Activated naive CD4-positive, alpha-beta T cell treated with anti-CD3 and anti-CD28 coated beads for 36 hours (primary cell): ENCODE results near the gene HPCAL1. TPM values are rescaled to one million over a fixed set of nuclear protein-coding genes. Genes with fewer than 3 reads are reported as not detected.
A peak's percentile ranks its signal among the peaks of the same experiment; 100 is the strongest.
"Not testable (repeated sequence)": the region's sequence is repeated elsewhere in the genome, so short reads cannot be mapped to it uniquely, and the experiment has no call there.

Source experiments
- CTCF ChIA-PET: fragments of 350-600 bp; sonication (Branson Sonifier 250); formaldehyde crosslinking; loops from one replicate; lab custom pipeline; 2021; ENCODE audit warnings: antibody characterized with exemption; lab: Charles Lee
- DNase-seq: peaks from one replicate; pipeline ENCODE4 v3.0.0-alpha.2; 2020
- H3K27ac Mint-ChIP-seq: one replicate; pipeline ENCODE4 v1.8.0; 2021; ENCODE audit warnings: mild to moderate bottlenecking, mixed read lengths
- H3K27me3 Mint-ChIP-seq: one replicate; pipeline ENCODE4 v1.8.0; 2021; ENCODE audit warnings: low read depth, mixed read lengths
- H3K36me3 Mint-ChIP-seq: one replicate; pipeline ENCODE4 v1.8.0; 2021; ENCODE audit warnings: low read depth, mixed read lengths
- H3K4me1 Mint-ChIP-seq: one replicate; pipeline ENCODE4 v1.8.0; 2021; ENCODE audit warnings: low read depth, mixed read lengths
- H3K4me3 Mint-ChIP-seq: one replicate; pipeline ENCODE4 v1.8.0; 2021; ENCODE audit warnings: mild to moderate bottlenecking, moderate library complexity, mixed read lengths
- H3K9me3 Mint-ChIP-seq: one replicate; pipeline ENCODE4 v1.8.0; 2021; ENCODE audit warnings: mixed read lengths
- intact Hi-C: fragments of 100-400 bp; cut with micrococcal nuclease; formaldehyde crosslinking; loops from one replicate; pipeline ENCODE4 v1.15.1; 2023
- total RNA-seq, 2 experiments: library from RNA; stranded (reverse); gene quantifications; one replicate each; pipeline ENCODE4 v1.2.3, GENCODE V29; 2021

Gene HPCAL1
- total RNA-seq, 2 experiments from 2014 or later = 71.4 to 73.8 TPM

DNA sequence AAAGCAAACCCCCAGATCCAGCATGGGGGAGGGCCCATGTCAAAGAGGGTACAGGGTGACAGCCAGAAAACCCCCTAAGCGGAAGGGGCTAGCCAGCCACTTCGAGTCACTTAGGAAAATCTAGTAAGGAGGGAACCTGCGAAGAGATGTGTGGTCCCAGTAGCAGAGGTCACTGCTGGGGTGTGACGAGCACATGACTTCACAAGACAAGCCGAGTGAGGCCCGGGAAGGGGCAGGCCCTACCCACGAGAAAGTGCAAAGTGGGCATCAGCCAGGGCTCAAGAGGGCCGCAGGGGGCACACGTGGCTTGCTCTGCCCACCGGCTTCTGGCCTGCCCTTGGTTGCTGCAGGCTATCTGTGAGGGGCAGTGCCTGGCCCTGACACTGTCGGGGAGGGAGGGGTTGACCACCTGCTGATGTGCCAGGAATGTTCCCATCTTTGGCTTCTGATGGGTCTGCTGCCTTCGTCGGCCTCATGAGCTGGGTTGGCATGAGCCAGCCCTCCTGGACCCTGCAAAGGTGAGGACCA, 133.9 kb downstream of the HPCAL1 start:
- Mint-ChIP-seq H3K4me1 (peaks cover 11% of the 10 kb centered on the region), H3K36me3 (peaks cover 20% of the 10 kb centered on the region), H3K4me3 (no peak overlapping the region), H3K9me3 (no peaks in the 10 kb centered on the region), H3K27me3 (peaks cover 9% of the 10 kb centered on the region), H3K27ac (no peak overlapping the region)
- DNase-seq = no peak
- intact Hi-C loops = loop anchor here (5.0 kb wide), 2 partner anchors 454 to 624 kb away; no protein-coding TSS in a partner anchor
- CTCF ChIA-PET = interaction anchor here (0.6 to 2.3 kb wide), 6 partner anchors 9 to 623 kb away, joined by 3 to 15 read pairs (median 4); no protein-coding TSS in a partner anchor

DNA sequence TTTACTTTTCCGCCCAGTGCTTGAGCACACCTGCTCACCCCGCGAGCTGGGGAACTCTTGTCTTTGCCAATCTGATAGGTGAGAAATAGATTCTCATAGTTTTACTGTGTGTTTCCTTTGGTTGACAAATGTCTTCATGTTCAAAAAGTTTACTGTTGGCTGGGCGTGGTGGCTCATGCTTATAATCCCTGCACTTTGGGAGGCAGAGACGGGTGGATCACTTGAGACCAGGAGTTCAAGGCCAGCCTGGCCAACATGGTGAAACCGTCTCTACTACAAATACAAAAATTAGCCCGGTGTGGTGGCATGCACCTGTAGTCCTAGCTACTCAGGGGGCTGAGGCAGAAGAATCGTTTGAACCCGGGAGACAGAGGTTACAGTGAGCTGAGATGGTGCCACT, 135.1 kb downstream of the HPCAL1 start:
- intact Hi-C loops = loop anchor here (5.0 kb wide), 2 partner anchors 456 to 626 kb away; no protein-coding TSS in a partner anchor
- Mint-ChIP-seq H3K27me3 (peaks cover 4% of the 10 kb centered on the region), H3K4me1 (peaks cover 18% of the 10 kb centered on the region), H3K4me3 (no peak overlapping the region), H3K36me3 (peaks cover 30% of the 10 kb centered on the region), H3K9me3 (no peaks in the 10 kb centered on the region), H3K27ac (no peak overlapping the region)
- no peak for DNase-seq
- CTCF ChIA-PET = interaction anchor here (1.0 to 1.7 kb wide), 2 partner anchors 9 to 365 kb away, joined by 4 to 5 read pairs; no protein-coding TSS in a partner anchor

DNA sequence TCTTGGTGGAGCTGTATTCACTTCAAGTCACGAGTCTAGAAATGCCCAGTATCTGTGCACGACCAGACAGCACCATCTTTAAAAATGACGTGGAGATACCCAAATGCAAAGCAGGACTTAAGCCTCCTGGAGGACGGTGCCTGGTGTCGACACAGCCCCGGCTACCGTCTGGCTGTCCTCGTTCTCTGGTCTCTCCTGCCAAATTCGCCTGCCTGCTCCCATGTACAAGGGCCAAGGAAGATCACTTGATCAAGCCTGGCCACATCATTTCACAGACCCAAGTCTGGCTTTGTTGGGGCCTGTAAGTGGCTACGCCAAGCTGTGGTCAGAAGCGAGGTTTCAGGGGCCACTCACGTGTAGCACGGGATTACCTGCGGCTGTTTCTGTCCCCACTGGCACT, 136.0 kb downstream of the HPCAL1 start:
- no peaks in the 10 kb centered on the region for H3K9me3 Mint-ChIP-seq
- no peak for DNase-seq
- no peak overlapping the region for H3K4me3 Mint-ChIP-seq
- CTCF ChIA-PET = interaction anchor here (1.1 to 1.2 kb wide), 3 partner anchors 22 to 367 kb away, joined by 3 to 6 read pairs (median 3); no protein-coding TSS in a partner anchor
- H3K27ac Mint-ChIP-seq = no peak overlapping the region
- intact Hi-C loops = loop anchor here (5.0 kb wide), 2 partner anchors 456 to 626 kb away; no protein-coding TSS in a partner anchor
- H3K4me1 Mint-ChIP-seq = peaks cover 25% of the 10 kb centered on the region
- peaks cover 39% of the 10 kb centered on the region for H3K36me3 Mint-ChIP-seq
- no peaks in the 10 kb centered on the region for H3K27me3 Mint-ChIP-seq

DNA sequence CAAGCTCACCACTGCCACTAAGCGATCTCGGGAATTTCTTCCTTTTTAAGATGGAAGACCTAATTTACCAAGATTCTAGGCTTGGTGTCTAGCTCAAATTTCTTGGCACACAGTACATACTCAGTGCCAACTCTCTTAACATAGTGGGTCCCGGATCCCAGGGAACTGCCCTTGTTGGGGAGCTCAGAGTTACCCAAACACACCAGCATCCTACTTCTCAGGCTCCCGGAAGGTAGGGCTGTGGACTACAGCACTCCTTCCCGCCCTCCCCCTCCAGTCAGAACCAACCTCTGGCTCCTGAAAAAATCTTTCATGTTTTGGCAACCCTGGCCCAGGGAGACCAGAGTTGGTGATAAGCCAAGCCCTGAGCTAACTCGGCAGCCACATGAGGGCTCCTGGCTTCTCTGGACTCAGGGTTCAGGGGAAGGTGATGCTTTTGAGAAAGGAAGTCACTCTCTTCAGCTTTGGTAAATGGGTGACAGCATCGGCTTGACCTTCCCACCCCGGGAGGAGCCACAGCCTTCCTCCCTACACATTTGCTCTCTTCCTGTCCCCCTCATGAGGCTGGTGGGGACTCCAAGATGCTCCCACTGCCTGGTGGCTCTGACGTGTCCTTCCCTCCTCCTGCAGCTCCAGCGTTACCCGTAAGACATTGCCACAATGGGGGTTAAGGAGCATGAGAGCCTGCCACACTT, 136.6 kb downstream of the HPCAL1 start:
- intact Hi-C loops = loop anchor here (5.0 kb wide), 2 partner anchors 457 to 627 kb away; no protein-coding TSS in a partner anchor
- H3K36me3 Mint-ChIP-seq = peaks cover 44% of the 10 kb centered on the region
- CTCF ChIA-PET = interaction anchor here (1.1 to 1.2 kb wide), 3 partner anchors 22 to 367 kb away, joined by 3 to 6 read pairs (median 3); no protein-coding TSS in a partner anchor
- H3K27ac Mint-ChIP-seq = peak overlapping the region; percentile 22
- DNase-seq = no peak
- H3K4me3 Mint-ChIP-seq = no peak overlapping the region
- no peaks in the 10 kb centered on the region for H3K9me3 Mint-ChIP-seq
- peaks cover 30% of the 10 kb centered on the region for H3K4me1 Mint-ChIP-seq
- no peaks in the 10 kb centered on the region for H3K27me3 Mint-ChIP-seq

DNA sequence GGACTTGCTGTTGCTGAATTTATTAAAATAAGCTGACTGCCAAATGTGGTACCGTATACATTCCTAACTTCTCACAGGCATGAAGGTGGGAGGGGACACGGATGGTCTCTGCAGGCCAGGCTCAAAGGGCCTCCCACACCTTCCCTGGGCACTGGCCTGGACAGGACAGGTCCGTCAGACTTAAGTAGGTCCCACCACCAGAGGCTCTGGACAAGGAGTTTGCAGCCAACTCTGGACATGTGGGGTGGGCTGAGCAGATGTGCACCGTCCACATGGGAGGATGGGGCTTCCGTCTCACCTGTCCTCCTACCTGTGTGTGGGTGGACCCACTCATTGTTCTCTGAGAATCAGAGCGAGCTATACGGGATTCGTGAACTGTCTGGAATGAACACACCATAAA, 137.3 kb downstream of the HPCAL1 start:
- DNase-seq = no peak
- Mint-ChIP-seq H3K4me3 (no peak overlapping the region), H3K36me3 (peaks cover 51% of the 10 kb centered on the region), H3K4me1 (peaks cover 35% of the 10 kb centered on the region), H3K27ac (no peak overlapping the region), H3K27me3 (no peaks in the 10 kb centered on the region), H3K9me3 (no peaks in the 10 kb centered on the region)
- CTCF ChIA-PET = interaction anchor here (0.9 to 1.2 kb wide), 3 partner anchors 300 to 368 kb away, joined by 3 to 6 read pairs (median 4); no protein-coding TSS in a partner anchor
- intact Hi-C loops = loop anchor here (5.0 kb wide), 2 partner anchors 458 to 628 kb away; no protein-coding TSS in a partner anchor

DNA sequence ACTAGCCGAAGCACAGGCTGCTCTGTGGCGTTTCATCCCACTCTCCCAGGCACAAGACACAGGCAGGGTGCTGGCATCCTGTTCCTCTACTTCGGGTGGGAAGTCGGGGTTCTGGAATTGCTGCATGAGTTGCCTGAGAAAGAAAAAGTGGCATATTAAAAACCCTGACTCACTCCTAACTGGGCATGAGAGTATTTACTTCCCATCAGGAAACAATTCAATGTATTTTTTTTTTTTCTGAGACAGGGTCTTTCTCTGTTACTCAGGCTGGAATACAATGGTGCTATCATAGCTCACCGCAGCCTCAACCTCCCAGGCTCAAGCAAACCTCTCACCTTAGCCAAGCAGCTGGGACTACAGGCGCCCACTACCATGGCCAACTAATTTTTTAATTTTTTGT, 138.0 kb downstream of the HPCAL1 start:
- CTCF ChIA-PET = interaction anchor here (0.6 to 0.9 kb wide), 2 partner anchors 369 to 846 kb away, joined by 3 to 4 read pairs; no protein-coding TSS in a partner anchor
- peaks cover 56% of the 10 kb centered on the region for H3K36me3 Mint-ChIP-seq
- H3K4me3 Mint-ChIP-seq = no peak overlapping the region
- intact Hi-C loops = no loop called here
- H3K4me1 Mint-ChIP-seq = peaks cover 43% of the 10 kb centered on the region
- peak overlapping the region; percentile 6 for H3K27ac Mint-ChIP-seq
- H3K9me3 Mint-ChIP-seq = no peaks in the 10 kb centered on the region
- H3K27me3 Mint-ChIP-seq = no peaks in the 10 kb centered on the region
- no peak for DNase-seq

DNA sequence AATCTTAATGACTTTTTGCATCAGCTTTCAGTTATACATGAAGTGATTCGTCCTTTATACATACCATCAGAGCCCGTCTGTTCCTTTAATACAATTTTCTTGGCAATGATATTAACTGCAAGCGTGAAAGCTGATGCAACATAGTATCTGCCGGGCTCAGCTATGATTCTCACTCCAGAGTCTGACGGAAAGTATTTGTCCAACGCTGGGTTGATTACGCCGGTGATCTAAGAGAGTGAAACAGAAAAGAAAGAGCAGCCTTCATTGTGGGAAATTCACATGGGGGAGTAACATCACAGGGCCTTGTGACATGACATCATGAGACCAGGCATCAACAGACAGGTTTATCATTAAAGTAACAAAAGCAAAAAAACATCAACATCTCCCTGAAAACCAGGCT, 139.2 kb downstream of the HPCAL1 start:
- CTCF ChIA-PET = interaction anchor here (0.6 to 1.0 kb wide), 2 partner anchors 33 to 318 kb away, joined by 3 read pairs; no protein-coding TSS in a partner anchor
- H3K27ac Mint-ChIP-seq = peak overlapping the region; percentile 91
- intact Hi-C loops = no loop called here
- no peak overlapping the region for H3K4me3 Mint-ChIP-seq
- peak; percentile 71 for DNase-seq
- peaks cover 61% of the 10 kb centered on the region for H3K36me3 Mint-ChIP-seq
- H3K4me1 Mint-ChIP-seq = peaks cover 52% of the 10 kb centered on the region
- no peaks in the 10 kb centered on the region for H3K9me3 Mint-ChIP-seq
- H3K27me3 Mint-ChIP-seq = no peaks in the 10 kb centered on the region

DNA sequence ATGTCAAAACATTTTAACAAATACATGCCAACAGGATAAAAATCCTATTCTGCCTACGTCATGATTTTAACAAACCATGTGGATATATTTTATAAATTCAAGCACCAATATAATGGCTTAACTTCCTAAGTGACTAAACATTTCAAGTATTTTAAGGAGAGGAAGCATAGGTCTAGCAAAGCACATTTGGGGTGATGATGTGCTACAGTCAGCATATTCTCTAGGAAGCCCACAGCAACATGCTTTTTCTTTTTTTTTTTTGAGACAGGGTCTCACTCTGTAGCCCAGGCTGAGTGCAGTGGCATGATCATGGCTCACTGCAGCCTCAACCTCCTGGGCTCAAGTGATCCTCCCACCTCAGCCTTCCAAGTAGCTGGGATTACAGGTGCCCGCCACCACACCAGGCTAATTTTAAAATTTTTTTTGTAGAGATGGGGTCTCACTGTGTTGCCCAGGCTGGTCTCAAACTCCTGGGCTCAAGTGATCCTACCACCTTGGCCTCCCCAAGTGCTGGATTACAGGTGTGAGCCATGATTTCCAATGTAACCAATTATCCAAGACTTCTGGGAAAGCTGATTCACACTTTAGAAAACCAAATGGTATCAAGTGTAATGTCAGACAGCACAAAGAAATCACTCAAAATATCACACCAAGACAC, 139.9 kb downstream of the HPCAL1 start:
- intact Hi-C loops = not testable (repeated sequence)
- peaks cover 55% of the 10 kb centered on the region for H3K4me1 Mint-ChIP-seq

DNA sequence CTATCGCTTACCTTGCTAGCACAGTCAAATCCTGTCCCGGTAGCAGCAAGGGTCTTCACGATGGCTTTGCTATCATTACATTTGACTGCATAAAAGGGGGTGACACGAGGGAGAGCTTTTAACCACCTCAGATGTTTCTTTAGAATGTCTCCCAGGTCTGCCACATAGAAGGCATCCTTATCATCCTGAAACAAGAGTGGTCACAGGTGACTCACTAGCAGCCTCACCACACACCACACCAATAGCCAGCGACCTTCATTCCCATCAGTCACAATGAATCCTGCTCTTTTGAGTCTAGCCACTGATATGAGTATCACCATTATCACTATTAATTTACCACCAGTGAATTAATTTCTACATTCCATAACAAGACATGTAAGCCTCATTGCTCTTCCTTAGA, 141.8 kb downstream of the HPCAL1 start:
- Mint-ChIP-seq H3K9me3 (no peaks in the 10 kb centered on the region), H3K4me1 (peaks cover 58% of the 10 kb centered on the region), H3K27ac (peak overlapping the region; percentile 67), H3K27me3 (no peaks in the 10 kb centered on the region), H3K4me3 (no peak overlapping the region), H3K36me3 (peaks cover 62% of the 10 kb centered on the region)
- DNase-seq = peak; percentile 86
- CTCF ChIA-PET = interaction anchor here (1.9 to 2.5 kb wide), 4 partner anchors 9 to 36 kb away, joined by 7 to 15 read pairs (median 9); no protein-coding TSS in a partner anchor
- intact Hi-C loops = loop anchor here (1.0 kb wide), 5 partner anchors 36 to 324 kb away; no protein-coding TSS in a partner anchor

More for the DNA sequence above, 139.9 kb downstream of the HPCAL1 start:
- not testable (repeated sequence) for H3K9me3 Mint-ChIP-seq, H3K4me3 Mint-ChIP-seq, H3K27me3 Mint-ChIP-seq, DNase-seq
- CTCF ChIA-PET = interaction anchor here (1.0 to 1.9 kb wide), 3 partner anchors 7 to 34 kb away, joined by 3 to 9 read pairs (median 7); no protein-coding TSS in a partner anchor
- Mint-ChIP-seq H3K36me3 (peaks cover 64% of the 10 kb centered on the region), H3K27ac (peak overlapping the region; percentile 91)

DNA sequence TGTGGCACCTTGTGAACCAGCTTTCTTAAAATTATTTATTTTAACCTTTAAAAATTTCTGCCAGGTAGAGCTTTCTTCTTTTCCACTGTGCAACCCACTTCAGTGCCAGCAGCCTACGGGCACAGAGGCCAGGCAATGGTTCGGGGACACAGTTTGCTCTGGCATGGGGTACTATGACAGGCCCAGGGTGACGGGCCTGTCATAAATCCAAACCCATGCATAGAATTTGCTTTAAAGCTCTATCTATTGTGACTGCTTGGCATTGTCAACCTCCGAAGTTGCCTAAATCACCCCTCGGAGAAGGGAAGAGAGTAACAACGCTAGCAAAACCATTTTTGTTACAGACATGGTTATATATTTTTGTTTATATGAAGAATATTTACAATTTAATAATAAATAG, 143.9 kb downstream of the HPCAL1 start:
- no peak for DNase-seq
- no peaks in the 10 kb centered on the region for H3K9me3 Mint-ChIP-seq
- H3K36me3 Mint-ChIP-seq = peaks cover 48% of the 10 kb centered on the region
- H3K27ac Mint-ChIP-seq = peak overlapping the region; percentile 75
- no peaks in the 10 kb centered on the region for H3K27me3 Mint-ChIP-seq
- intact Hi-C loops = loop anchor here (1.0 to 5.0 kb wide), 5 partner anchors 91 to 1306 kb away; partner anchors contain the start of genes HPCAL1 and PDIA6
- H3K4me3 Mint-ChIP-seq = peak overlapping the region; percentile 85
- CTCF ChIA-PET = interaction anchor here (0.7 to 2.5 kb wide), 6 partner anchors 9 to 331 kb away, joined by 3 to 15 read pairs (median 4); no protein-coding TSS in a partner anchor
- peaks cover 69% of the 10 kb centered on the region for H3K4me1 Mint-ChIP-seq

DNA sequence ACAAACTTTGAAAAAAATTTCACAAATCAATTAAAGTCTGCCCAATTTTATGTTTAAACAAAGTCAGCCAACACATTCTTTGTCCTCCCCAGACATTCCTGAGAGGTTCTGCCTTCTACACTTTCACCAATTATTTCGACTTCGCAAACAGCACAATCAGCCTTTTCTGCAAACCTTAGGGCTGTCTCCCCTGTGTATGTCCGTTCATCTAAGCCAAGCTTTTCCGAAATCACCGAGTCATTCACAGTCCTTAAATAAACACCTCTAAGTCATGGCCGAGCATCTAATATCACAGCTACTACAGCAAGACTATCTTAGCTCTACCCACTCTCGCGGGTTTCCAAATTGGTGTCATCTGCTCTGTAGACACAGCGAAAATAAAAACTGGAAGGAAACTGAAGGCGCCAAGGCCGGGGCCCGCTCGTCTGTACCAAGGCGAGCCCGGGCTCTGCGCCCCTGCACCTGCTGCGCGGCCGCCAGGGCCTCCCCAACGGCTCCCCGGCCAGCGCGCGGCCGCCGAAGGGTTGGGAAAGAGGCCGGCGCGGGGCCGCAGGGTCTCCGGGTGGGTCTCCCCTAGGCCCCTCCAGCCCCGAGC, 144.7 kb downstream of the HPCAL1 start:
- Mint-ChIP-seq H3K27ac (peak overlapping the region; percentile 91), H3K27me3 (no peaks in the 10 kb centered on the region), H3K9me3 (no peaks in the 10 kb centered on the region), H3K4me1 (peaks cover 61% of the 10 kb centered on the region), H3K36me3 (peaks cover 41% of the 10 kb centered on the region), H3K4me3 (peak overlapping the region; percentile 85)
- peak; percentile 61 for DNase-seq
- intact Hi-C loops = loop anchor here (1.0 to 5.0 kb wide), 5 partner anchors 90 to 1305 kb away; partner anchors contain the start of genes HPCAL1 and PDIA6
- CTCF ChIA-PET = interaction anchor here (1.0 to 2.5 kb wide), 5 partner anchors 10 to 324 kb away, joined by 3 to 15 read pairs (median 3); no protein-coding TSS in a partner anchor
